Right cardiac atrium (tissue), 5 donors: ENCODE data around the gene NDST3. TPM values are rescaled to one million over a fixed set of nuclear protein-coding genes. Genes with fewer than 3 reads are reported as not detected.

ENCODE experiments used
- ATAC-seq, 2 donors: fragments of 200-7000 bp; cut with Tn5 transposase; one replicate each; pipeline versions ENCODE4 v1.8.0 to v1.9.1; 2020; ENCODE audit warnings: moderate library complexity in 2 of 2, mild to moderate bottlenecking in 1 of 2
- DNase-seq, 3 donors: peaks; one replicate each; pipeline ENCODE4 v3.0.0-alpha.2; 2020
- H3K27ac ChIP-seq: one replicate; pipeline ENCODE4 v1.5.1; 2013; ENCODE audit warnings: mild to moderate bottlenecking, low read length, control low read depth, moderate library complexity
- H3K27me3 ChIP-seq: one replicate; pipeline ENCODE4 v1.6.1; 2013; ENCODE audit not compliant: control insufficient read depth, insufficient read depth
- H3K4me1 ChIP-seq: one replicate; pipeline ENCODE4 v1.6.1; 2013; ENCODE audit warnings: low read length; ENCODE audit not compliant: control insufficient read depth, insufficient read depth
- H3K4me3 ChIP-seq: one replicate; pipeline ENCODE4 v1.5.1; 2013; ENCODE audit warnings: low read length, control low read depth
- H3K9me3 ChIP-seq: one replicate; pipeline ENCODE4 v1.6.1; 2013; ENCODE audit warnings: low read length; ENCODE audit not compliant: control insufficient read depth
- WGBS: extraction: QIAGEN DNeasy Blood & Tissue Kit; methylation state at CpG from one replicate; pipeline ENCODE4 v1.1.7; 2013; 5-methylcytosine and 5-hydroxymethylcytosine counted together
- intact Hi-C, 4 donors: fragments of 100-400 bp; cut with DNase I; formaldehyde crosslinking; loops; one replicate each; pipeline versions ENCODE4 v1.11.0 to v1.14.0; 2022 to 2023
- polyA plus RNA-seq: library from polyadenylated mRNA; stranded (reverse); fragments of 200-250 nt; gene quantifications from one replicate; pipeline ENCODE4 v1.2.3, GENCODE V29; 2013
- total RNA-seq, 4 donors: library from RNA; stranded (reverse); fragmentation: NEBNext Ultra II Directional; extraction: Animal tissue kit (Norgen Biotek cat#: 25700); gene quantifications; one replicate each; pipeline ENCODE4 v1.2.1, GENCODE V29; 2021
- donor health status: healthy with polysubstance abuse.
- donor health status: DM: no; HTN: yes; CAD: no.
- donor health status: DM: no; HTN: no; CAD: no.
- donor health status: DM: no; HTN: yes; CAD: no; lungs with severe emphysema.
- donor health status: DM: yes; HTN: yes; CAD: no.

NDST3 gene
- total and polyA plus RNA-seq, 5 donors: 0.02 to 0.20 TPM; not detected in 3

DNA sequence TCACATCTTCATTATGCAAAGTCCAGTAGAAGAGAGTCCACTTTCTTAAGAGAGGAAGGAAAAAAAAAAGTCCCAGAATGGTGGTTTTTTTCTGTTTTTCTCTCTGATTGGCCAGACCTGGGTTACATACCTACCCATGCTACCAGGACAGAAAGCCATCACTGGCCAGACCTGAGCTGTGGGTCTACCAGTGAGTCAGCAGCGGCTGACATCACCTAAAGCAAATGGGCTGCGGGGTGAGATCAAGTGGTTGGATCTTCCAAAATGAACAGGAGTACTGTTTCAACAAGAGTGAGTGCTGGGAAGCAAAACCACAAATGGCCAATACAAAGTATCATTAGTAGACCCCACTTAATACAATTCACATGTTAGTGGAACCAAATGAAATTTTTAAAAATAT lies 1.6 kb upstream of the NDST3 start:
- no peak for ATAC-seq
- no peak for DNase-seq
- Histone ChIP-seq H3K4me3 (no peak overlapping the region), H3K9me3 (no peaks in the 10 kb centered on the region), H3K27me3 (peaks cover 6% of the 10 kb centered on the region), H3K4me1 (no peaks in the 10 kb centered on the region), H3K27ac (no peak overlapping the region)
- 67% methylated on average over 2 of the region's 2 CpGs for WGBS
- intact Hi-C loops: no loop called here

- ATAC-seq (peak; percentile 74 to 90), DNase-seq (peak; percentile 52 to 67 (median 64))
- intact Hi-C loops: no loop called here
- no peaks in the 10 kb centered on the region for H3K9me3 ChIP-seq
- WGBS: under 1% methylated on average over 100 of the region's 100 CpGs
- H3K27ac ChIP-seq: no peak overlapping the region
- no peaks in the 10 kb centered on the region for H3K4me1 ChIP-seq
- H3K4me3 ChIP-seq: peak overlapping the region; percentile 45
- peaks cover 8% of the 10 kb centered on the region for H3K27me3 ChIP-seq
These were observed 886 bp upstream of the NDST3 start for GRCh38 chr4:118033148-118034052.

DNA sequence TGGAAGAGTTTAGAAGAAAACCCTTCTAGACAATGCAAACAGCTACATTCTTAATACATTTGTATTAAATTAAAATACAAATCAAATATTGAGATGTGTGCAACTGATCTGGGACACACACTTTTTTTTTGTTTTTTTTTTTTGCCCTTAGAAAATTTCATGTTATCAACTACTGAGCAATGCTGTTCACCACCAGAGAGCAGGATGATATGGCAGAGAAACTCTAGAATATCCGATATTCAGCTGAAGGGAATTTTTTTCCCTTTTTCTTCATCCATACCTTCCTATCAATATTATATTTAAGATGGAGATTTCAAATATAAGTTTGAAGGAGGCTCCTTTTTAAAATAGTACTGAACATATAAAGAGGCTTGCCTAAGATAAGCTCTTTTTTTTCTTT lies 1.0 kb downstream of the NDST3 start:
- H3K27me3 ChIP-seq: peaks cover 8% of the 10 kb centered on the region
- H3K4me1 ChIP-seq: no peaks in the 10 kb centered on the region
- WGBS: 78% methylated on average over 1 of the region's 1 CpG
- no peak overlapping the region for H3K4me3 ChIP-seq
- H3K27ac ChIP-seq: no peak overlapping the region
- no peak for ATAC-seq
- no peak for DNase-seq
- H3K9me3 ChIP-seq: no peaks in the 10 kb centered on the region
- intact Hi-C loops: no loop called here

GRCh38 chr4:118036336-118036735 lies 2.0 kb downstream of the NDST3 start:
- ATAC-seq (no peak), DNase-seq (no peak)
- Histone ChIP-seq H3K27me3 (peaks cover 8% of the 10 kb centered on the region), H3K4me3 (no peak overlapping the region), H3K27ac (no peak overlapping the region), H3K4me1 (no peaks in the 10 kb centered on the region), H3K9me3 (no peaks in the 10 kb centered on the region)
- intact Hi-C loops: no loop called here
- WGBS: 78% methylated on average over 2 of the region's 2 CpGs

DNA sequence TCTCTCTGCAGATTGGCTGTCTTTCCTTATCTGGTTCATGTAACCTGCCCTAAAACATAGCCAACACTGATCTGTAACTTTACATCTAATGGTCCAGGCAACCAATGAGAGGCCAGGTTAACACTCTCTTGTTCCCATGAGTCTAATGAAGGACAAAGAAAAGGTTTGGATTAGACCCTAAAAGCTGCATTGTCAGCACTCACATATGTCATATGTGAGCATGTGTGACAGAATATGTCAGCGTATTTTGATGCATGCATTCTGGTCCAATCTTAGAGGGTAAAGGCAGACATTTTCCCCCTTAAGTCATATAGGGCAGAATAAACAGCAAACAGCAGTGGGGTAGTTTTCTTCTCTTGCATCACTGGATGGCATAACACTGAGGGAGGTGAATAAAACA lies 3.7 kb downstream of the NDST3 start:
- ATAC-seq (no peak), DNase-seq (no peak)
- 97% methylated on average over 1 of the region's 1 CpG for WGBS
- Histone ChIP-seq H3K9me3 (no peaks in the 10 kb centered on the region), H3K4me3 (no peak overlapping the region), H3K27me3 (peaks cover 2% of the 10 kb centered on the region), H3K4me1 (no peaks in the 10 kb centered on the region), H3K27ac (no peak overlapping the region)
- intact Hi-C loops: loop anchor here in 1 of 4 donors (1.0 kb wide), 1 partner anchor 10 kb away; no protein-coding TSS in a partner anchor

GRCh38 chr4:118046323-118046722 lies 12.0 kb downstream of the NDST3 start:
- H3K27me3 ChIP-seq: no peaks in the 10 kb centered on the region
- H3K4me3 ChIP-seq: no peak overlapping the region
- H3K9me3 ChIP-seq: no peaks in the 10 kb centered on the region
- WGBS: 57% methylated on average over 2 of the region's 2 CpGs
- no peak overlapping the region for H3K27ac ChIP-seq
- DNase-seq (no peak), ATAC-seq (no peak)
- intact Hi-C loops: no loop called here
- no peaks in the 10 kb centered on the region for H3K4me1 ChIP-seq

GRCh38 chr4:118047043-118047442 lies 12.8 kb downstream of the NDST3 start:
- WGBS: 86% methylated on average over 3 of the region's 3 CpGs

DNA sequence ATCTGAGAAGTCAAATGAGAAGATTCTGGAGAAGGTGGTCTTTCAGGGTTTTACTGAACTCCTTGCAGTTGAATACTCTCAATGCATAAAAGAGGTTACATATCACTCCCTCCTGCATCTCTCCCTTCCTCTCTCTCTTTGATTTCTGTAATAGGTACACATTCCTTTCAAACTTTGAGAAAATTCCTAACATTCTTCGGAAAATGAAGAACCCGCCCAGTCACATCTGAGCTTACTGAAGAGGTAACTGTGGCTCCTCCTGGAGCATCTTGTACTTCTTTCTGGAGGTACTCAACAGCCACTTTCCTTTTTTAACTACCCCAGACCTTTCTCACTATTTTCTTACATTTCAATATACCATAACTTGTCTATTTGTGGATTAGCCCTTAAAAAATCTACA lies 24.7 kb downstream of the NDST3 start:
- no peaks in the 10 kb centered on the region for H3K4me1 ChIP-seq
- H3K27ac ChIP-seq: no peak overlapping the region
- no peaks in the 10 kb centered on the region for H3K27me3 ChIP-seq
- no peaks in the 10 kb centered on the region for H3K9me3 ChIP-seq
- ATAC-seq (no peak), DNase-seq (no peak)
- 88% methylated on average over 2 of the region's 2 CpGs for WGBS
- intact Hi-C loops: no loop called here
- H3K4me3 ChIP-seq: no peak overlapping the region

More at GRCh38 chr4:118047043-118047442, 12.8 kb downstream of the NDST3 start:
- Histone ChIP-seq H3K27me3 (no peaks in the 10 kb centered on the region), H3K4me1 (no peaks in the 10 kb centered on the region), H3K9me3 (no peaks in the 10 kb centered on the region), H3K4me3 (no peak overlapping the region), H3K27ac (no peak overlapping the region)
- ATAC-seq (no peak), DNase-seq (no peak)
- intact Hi-C loops: no loop called here

DNA sequence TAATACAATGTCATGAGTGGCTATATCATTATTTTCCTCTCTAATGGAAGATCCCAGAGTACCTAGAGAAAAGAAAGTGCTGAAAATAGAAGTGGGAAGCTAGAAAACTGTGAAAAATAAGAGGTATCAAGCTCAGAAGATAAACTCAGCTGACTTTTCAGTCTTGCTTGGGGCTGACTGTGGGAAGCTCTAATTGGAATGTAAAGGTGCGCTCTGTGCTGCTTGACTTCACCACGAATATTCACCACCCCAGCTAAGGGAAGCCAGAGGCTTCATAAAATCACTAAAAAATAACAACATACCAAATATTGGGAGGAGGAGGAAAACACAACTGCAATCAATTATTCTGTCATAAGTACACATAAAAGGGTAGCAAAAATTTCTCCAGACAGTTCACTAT lies 25.1 kb downstream of the NDST3 start:
- no peak for DNase-seq

GRCh38 chr4:118076958-118077766 lies 42.9 kb downstream of the NDST3 start:
- Histone ChIP-seq H3K27me3 (no peaks in the 10 kb centered on the region), H3K4me3 (no peak overlapping the region), H3K27ac (no peak overlapping the region), H3K4me1 (no peaks in the 10 kb centered on the region), H3K9me3 (no peaks in the 10 kb centered on the region)
- WGBS: 55% methylated on average over 8 of the region's 8 CpGs
- intact Hi-C loops: no loop called here
- ATAC-seq (no peak), DNase-seq (peak in 2 of 3 donors; percentile 20 to 29)

More for the DNA sequence above, 25.1 kb downstream of the NDST3 start:
- WGBS: 83% methylated on average over 2 of the region's 2 CpGs
- intact Hi-C loops: no loop called here
- no peak for ATAC-seq
- H3K4me3 ChIP-seq: no peak overlapping the region
- H3K4me1 ChIP-seq: no peaks in the 10 kb centered on the region
- H3K9me3 ChIP-seq: no peaks in the 10 kb centered on the region
- no peak overlapping the region for H3K27ac ChIP-seq
- H3K27me3 ChIP-seq: no peaks in the 10 kb centered on the region

DNA sequence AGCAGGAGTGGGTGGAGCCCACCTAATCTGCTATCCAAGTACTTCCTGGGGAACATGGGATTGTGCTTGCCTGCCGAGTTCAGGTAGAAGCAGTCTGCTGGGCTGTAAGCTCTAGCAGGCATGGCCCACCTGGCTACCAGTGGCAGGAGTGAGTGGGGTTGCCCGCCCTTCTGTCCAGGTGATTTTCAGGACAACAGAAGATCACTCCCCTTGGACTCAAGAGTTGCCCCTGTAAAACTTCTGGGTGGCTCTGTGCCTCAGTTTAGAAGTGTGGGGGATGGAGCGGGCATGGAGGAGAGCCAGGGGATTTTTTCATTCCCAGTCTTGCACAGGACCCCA lies 43.5 kb downstream of the NDST3 start:
- no peak overlapping the region for H3K27ac ChIP-seq
- ATAC-seq (no peak), DNase-seq (no peak)
- intact Hi-C loops: no loop called here
- no peaks in the 10 kb centered on the region for H3K9me3 ChIP-seq
- no peak overlapping the region for H3K4me3 ChIP-seq
- H3K4me1 ChIP-seq: no peaks in the 10 kb centered on the region
- WGBS: 81% methylated on average over 3 of the region's 3 CpGs
- H3K27me3 ChIP-seq: no peaks in the 10 kb centered on the region
